HEK293T (cell line): Measurements from ENCODE around the gene RPS27.
"Not testable (repeated sequence)": the region's sequence is repeated elsewhere in the genome, so short reads cannot be mapped to it uniquely, and the experiment has no call there.

Source experiments
- BHLHE40 ChIP-seq: fragments of 450-650 bp; IDR thresholded peaks from 2 replicates; pipeline ENCODE4 v1.6.1; 2016; ENCODE audit warnings: mild to moderate bottlenecking, moderate library complexity, borderline replicate concordance
- HDGF ChIP-seq: fragments of 450-650 bp; IDR thresholded peaks from 2 replicates; pipeline ENCODE4 v1.6.1; 2017; ENCODE audit warnings: antibody characterized with exemption, borderline replicate concordance
- PKNOX1 ChIP-seq: fragments of 450-650 bp; IDR thresholded peaks from 2 replicates; pipeline ENCODE4 v1.6.1; 2016
- SP1 ChIP-seq: fragments of 450-650 bp; IDR thresholded peaks from 2 replicates; pipeline ENCODE4 v1.6.1; 2017

GRCh38 chr1:154033697-154034096 lies 43.1 kb downstream of the RPS27 start:
- not testable (repeated sequence) for TF ChIP-seq PKNOX1, BHLHE40, SP1, HDGF
